H1 (cell line): ENCODE measurements around the gene PROCR. TPM values are rescaled to one million over a fixed set of nuclear protein-coding genes. Genes with fewer than 3 reads are reported as not detected.

Experiments
- ATF2 ChIP-seq: IDR thresholded peaks from 2 replicates; pipeline ENCODE4 v1.6.1; 2012; ENCODE audit warnings: low read length, inconsistent platforms
- ATF3 ChIP-seq: IDR thresholded peaks from 2 replicates; pipeline ENCODE4 v1.6.1; 2011; ENCODE audit warnings: low read depth, mild to moderate bottlenecking, low read length; ENCODE audit not compliant: insufficient read depth
- CHD1 ChIP-seq: IDR thresholded peaks from 2 replicates; pipeline ENCODE4 v1.6.1; 2012; ENCODE audit warnings: low read depth, low read length, improper control_type of control experiment
- E2F6 ChIP-seq: IDR thresholded peaks from 2 replicates; pipeline ENCODE4 v1.6.1; 2012; ENCODE audit warnings: inconsistent platforms
- EZH2 ChIP-seq: fragments of 200-600 bp; sonication (generic); IDR thresholded peaks from 2 replicates; pipeline ENCODE4 v1.7.1; 2012; ENCODE audit warnings: low read depth, mild to moderate bottlenecking, moderate library complexity, low read length, inconsistent platforms; ENCODE audit not compliant: severe bottlenecking
- HDAC2 ChIP-seq, 2 experiments: fragments of 300-600 bp in 1 of 2; sonication (generic) in 1 of 2; IDR thresholded peaks; 2 replicates each; pipeline ENCODE4 v1.6.1; 2011 to 2012; ENCODE audit warnings: low read depth in 2 of 2, low read length in 2 of 2, mild to moderate bottlenecking in 2 of 2, moderate library complexity in 2 of 2, borderline replicate concordance in 1 of 2, inconsistent platforms in 1 of 2
- KDM5A ChIP-seq: fragments of 200-600 bp; IDR thresholded peaks from 2 replicates; pipeline ENCODE4 v1.7.1; 2012; ENCODE audit warnings: mild to moderate bottlenecking, low read length, inconsistent platforms, mixed read lengths
- NANOG ChIP-seq: IDR thresholded peaks from 2 replicates; pipeline ENCODE4 v1.6.1; 2011; ENCODE audit warnings: low read length, low read depth, mild to moderate bottlenecking, inconsistent platforms; ENCODE audit not compliant: insufficient read depth, poor library complexity, severe bottlenecking
- RFX5 ChIP-seq: IDR thresholded peaks from 2 replicates; pipeline ENCODE4 v1.6.1; 2011; ENCODE audit warnings: low read depth, low read length, improper control_type of control experiment, borderline replicate concordance
- TAF1 ChIP-seq: IDR thresholded peaks from 2 replicates; pipeline ENCODE4 v1.6.1; 2011; ENCODE audit warnings: mild to moderate bottlenecking, low read depth, low read length
- TCF12 ChIP-seq: IDR thresholded peaks from 2 replicates; pipeline ENCODE4 v1.6.1; 2011; ENCODE audit warnings: low read depth, mild to moderate bottlenecking, low read length
- YY1 ChIP-seq: IDR thresholded peaks from 2 replicates; pipeline ENCODE4 v1.6.1; 2011; ENCODE audit warnings: low read depth, mild to moderate bottlenecking, low read length
- polyA plus RNA-seq, 7 experiments: library from polyadenylated mRNA; depleted of rRNA in 3 of 7; stranded (reverse) in 5 of 7; unstranded in 2 of 7; fragments of >200 nt in 5 of 7; fragments of 200-250 nt in 2 of 7; gene quantifications; 1 replicate in 5 of 7; 2 replicates in 1 of 7; 4 replicates in 1 of 7; pipeline versions ENCODE4 v1.2.1 to v1.2.3, GENCODE V29; 2011 to 2013; ENCODE audit warnings: missing spikeins in 2 of 7, mixed read lengths in 2 of 7
- total RNA-seq: library from RNA; stranded (reverse); fragmentation: NEBNext Ultra II Directional; extraction: Animal tissue kit (Norgen Biotek cat#: 25700); gene quantifications from 2 replicates; pipeline ENCODE4 v1.2.1, GENCODE V29; 2021

PROCR gene
- total and polyA plus RNA-seq, 2 of the 8 experiments (the other 6 are each of a cell fraction or from before 2014, with no cell fraction given): 21.3 to 42.9 TPM

- TF ChIP-seq KDM5A: no peak
- TF ChIP-seq EZH2: no peak
- TF ChIP-seq HDAC2 (IDR thresholded peaks at IDR 0.05; ENCODE audit: borderline replicate concordance in 1 of 2, low read depth in 2 of 2, low read length in 2 of 2): no peak
- TF ChIP-seq CHD1: no peak
- TF ChIP-seq TAF1: peak; percentile 43; the same call in 1 of the 2 replicates
- no peak for TF ChIP-seq ATF3
- TF ChIP-seq ATF2: no peak
- TF ChIP-seq YY1: no peak
- no peak for TF ChIP-seq NANOG
- no peak for TF ChIP-seq RFX5
- no peak for TF ChIP-seq TCF12
- TF ChIP-seq E2F6: no peak
Measured at GRCh38 chr20:35171753-35172433, at the start of gene PROCR (continued).
